ENCODE measurements around the gene NEK11. TPM values are rescaled to one million over a fixed set of nuclear protein-coding genes. Genes with fewer than 3 reads are reported as not detected.

The NEK11 gene
- 10 to 100 TPM in 5 of 9 donors, 1 to 10 TPM in 4; 5.2 to 19.8 (median 10.0) TPM for total RNA-seq
- 1 to 10 TPM; 5.6 to 7.3 (median 6.8) TPM for polyA plus RNA-seq
- long read RNA-seq, donor 1, result 0 reads
- long read RNA-seq, donor 2, result 0 reads
- long read RNA-seq, donor 3, partial matches to known transcripts, result 0 of 2 reads
- long read RNA-seq, donor 3, other reads (novel, unspliced or antisense), result 0 of 2 reads
- long read RNA-seq, donor 4, partial matches to known transcripts, result 3 of 6 reads
- long read RNA-seq, donor 4, other reads (novel, unspliced or antisense), result 2 of 6 reads
- long read RNA-seq, donor 5, partial matches to known transcripts, result 0 of 23 reads
- long read RNA-seq, donor 5, other reads (novel, unspliced or antisense), result 19 of 23 reads
- long read RNA-seq, donor 6, partial matches to known transcripts, result 1 of 4 reads
- long read RNA-seq, donor 6, other reads (novel, unspliced or antisense), result 1 of 4 reads
- long read RNA-seq, donor 7, partial matches to known transcripts, result 5 of 5 reads
- long read RNA-seq, donor 7, other reads (novel, unspliced or antisense), result 0 of 5 reads
- long read RNA-seq, donor 8, result 0 reads
- long read RNA-seq, donor 9, partial matches to known transcripts, result 7 of 7 reads
- long read RNA-seq, donor 9, other reads (novel, unspliced or antisense), result 0 of 7 reads
- long read RNA-seq, donor 10, result 0 reads

- H3K4me3 ChIP-seq, result peak within 1 kb of the TSS; percentile 9 to 78 (median 56)
- H3K4me1 ChIP-seq (replicated peaks in 1 of 2), result peaks cover 11 to 25% of the 10 kb centered on the region in 2 donors
- peak; percentile 83 to 92 (median 89) for DNase-seq
- TF ChIP-seq, protein P1, sequence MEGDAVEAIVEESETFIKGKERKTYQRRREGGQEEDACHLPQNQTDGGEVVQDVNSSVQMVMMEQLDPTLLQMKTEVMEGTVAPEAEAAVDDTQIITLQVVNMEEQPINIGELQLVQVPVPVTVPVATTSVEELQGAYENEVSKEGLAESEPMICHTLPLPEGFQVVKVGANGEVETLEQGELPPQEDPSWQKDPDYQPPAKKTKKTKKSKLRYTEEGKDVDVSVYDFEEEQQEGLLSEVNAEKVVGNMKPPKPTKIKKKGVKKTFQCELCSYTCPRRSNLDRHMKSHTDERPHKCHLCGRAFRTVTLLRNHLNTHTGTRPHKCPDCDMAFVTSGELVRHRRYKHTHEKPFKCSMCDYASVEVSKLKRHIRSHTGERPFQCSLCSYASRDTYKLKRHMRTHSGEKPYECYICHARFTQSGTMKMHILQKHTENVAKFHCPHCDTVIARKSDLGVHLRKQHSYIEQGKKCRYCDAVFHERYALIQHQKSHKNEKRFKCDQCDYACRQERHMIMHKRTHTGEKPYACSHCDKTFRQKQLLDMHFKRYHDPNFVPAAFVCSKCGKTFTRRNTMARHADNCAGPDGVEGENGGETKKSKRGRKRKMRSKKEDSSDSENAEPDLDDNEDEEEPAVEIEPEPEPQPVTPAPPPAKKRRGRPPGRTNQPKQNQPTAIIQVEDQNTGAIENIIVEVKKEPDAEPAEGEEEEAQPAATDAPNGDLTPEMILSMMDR (IDR thresholded peaks at IDR 0.05), result no peak
- peak; percentile 28 to 73 for TF ChIP-seq POLR2A (IDR thresholded peaks at IDR 0.05)
- no peaks in the 10 kb centered on the region for H3K36me3 ChIP-seq (replicated peaks in 1 of 2)
- no peaks in the 10 kb centered on the region for H3K9me3 ChIP-seq (replicated peaks in 1 of 3)
- peak within 1 kb of the TSS; percentile 53 to 92 (median 71) for H3K27ac ChIP-seq
- intact Hi-C loops (cut with DNase I), result no loop called here
- H3K27me3 ChIP-seq, result no peaks in the 10 kb centered on the region
- WGBS, 4 donors, result 0 to 1% (median 1%) methylated on average over 10 to 56 of the region's 56 CpGs
Observed at GRCh38 chr3:131026321-131027151, at the start of gene NEK11, which contains the start of gene ASTE1. TSS of gene NEK11 (plus strand) at chr3:131026877. CDS start at chr3:131029709, 2,832 bp downstream. TSS of gene ASTE1 (minus strand) at chr3:131026825. CDS start at chr3:131025306, 1,519 bp downstream.

DNA sequence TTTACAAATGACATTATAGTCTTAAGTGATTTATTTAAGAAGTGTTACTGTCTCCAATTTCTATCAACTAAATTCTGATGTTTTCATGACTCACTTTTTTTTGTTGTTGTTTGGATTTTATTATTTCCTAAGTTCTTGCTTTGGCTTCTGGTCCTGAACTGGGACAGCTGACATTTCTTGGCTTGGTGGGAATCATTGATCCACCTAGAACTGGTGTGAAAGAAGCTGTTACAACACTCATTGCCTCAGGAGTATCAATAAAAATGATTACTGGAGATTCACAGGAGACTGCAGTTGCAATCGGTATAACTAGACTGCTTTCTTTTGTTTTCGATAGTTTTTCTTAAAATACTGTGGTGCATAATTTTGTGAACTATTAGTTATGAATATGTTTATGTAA lies 47.6 kb upstream of the NEK11 start:
- Histone ChIP-seq H3K27me3 (no peaks in the 10 kb centered on the region), H3K4me1 (replicated peaks in 1 of 2) (peaks cover 0 to 6% of the 10 kb centered on the region in 2 donors), H3K27ac (no peak overlapping the region), H3K36me3 (replicated peaks in 1 of 2) (peaks cover 0 to 1% of the 10 kb centered on the region in 2 donors), H3K4me3 (no peak overlapping the region), H3K9me3 (replicated peaks in 1 of 3) (no peaks in the 10 kb centered on the region)
- DNase-seq, result no peak
- intact Hi-C loops (cut with DNase I), result no loop called here
- TF ChIP-seq POLR2A (IDR thresholded peaks at IDR 0.05), result no peak
- TF ChIP-seq, protein P1 (IDR thresholded peaks at IDR 0.05), result no peak
- WGBS, 4 donors, result 80 to 97% (median 91%) methylated on average over 2 of the region's 2 CpGs

DNA sequence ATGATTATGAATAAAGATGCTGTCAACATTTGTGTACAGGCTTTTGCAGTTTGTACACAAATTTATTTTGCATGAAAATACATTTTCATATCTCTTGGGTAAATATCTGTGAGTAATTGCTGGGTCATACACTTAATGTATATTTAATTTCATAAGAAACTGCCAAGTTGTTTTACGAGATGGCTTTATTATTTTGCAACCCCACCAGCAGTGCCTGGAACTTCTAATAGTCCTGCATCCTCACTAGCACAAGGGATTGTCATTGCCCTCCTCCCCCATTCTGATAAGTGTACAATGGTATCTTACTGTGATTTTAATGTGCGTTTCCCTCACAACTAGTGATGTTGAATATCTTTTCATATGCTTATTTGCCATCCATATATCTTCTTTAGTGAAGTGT lies 45.2 kb upstream of the NEK11 start:
- Histone ChIP-seq H3K36me3 (replicated peaks in 1 of 2) (peaks cover 0 to 5% of the 10 kb centered on the region in 2 donors), H3K27ac (no peak overlapping the region), H3K4me1 (replicated peaks in 1 of 2) (peaks cover 0 to 6% of the 10 kb centered on the region in 2 donors), H3K4me3 (no peak overlapping the region), H3K9me3 (replicated peaks in 1 of 3) (no peaks in the 10 kb centered on the region), H3K27me3 (no peaks in the 10 kb centered on the region)
- DNase-seq, result no peak
- TF ChIP-seq, protein P1 (IDR thresholded peaks at IDR 0.05), result no peak
- no peak for TF ChIP-seq POLR2A (IDR thresholded peaks at IDR 0.05)
- WGBS, 4 donors, result 91 to 100% (median 96%) methylated on average over 2 of the region's 2 CpGs
- intact Hi-C loops (cut with DNase I), result no loop called here

GRCh38 chr3:130990282-130990681 lies 36.4 kb upstream of the NEK11 start:
- no peak for DNase-seq
- H3K36me3 ChIP-seq (replicated peaks in 1 of 2), result no peaks in the 10 kb centered on the region
- intact Hi-C loops (cut with DNase I), result no loop called here
- H3K4me3 ChIP-seq, result no peak overlapping the region
- H3K4me1 ChIP-seq (replicated peaks in 1 of 2), result no peaks in the 10 kb centered on the region
- 64 to 81% (median 66%) methylated on average over 5 of the region's 5 CpGs for WGBS, 4 donors
- no peak for TF ChIP-seq POLR2A (IDR thresholded peaks at IDR 0.05)
- TF ChIP-seq, protein P1 (IDR thresholded peaks at IDR 0.05), result no peak
- no peaks in the 10 kb centered on the region for H3K9me3 ChIP-seq (replicated peaks in 1 of 3)
- no peaks in the 10 kb centered on the region for H3K27me3 ChIP-seq
- H3K27ac ChIP-seq, result no peak overlapping the region
